Renal cortical epithelial cell (primary cell): ENCODE data around the gene EME1. TPM values are rescaled to one million over a fixed set of nuclear protein-coding genes. Genes with fewer than 3 reads are reported as not detected.

Experiments
- DNase-seq: peaks from one replicate; pipeline ENCODE4 v3.0.0-alpha.2; 2011; ENCODE audit warnings: low read depth
- total RNA-seq: library from RNA; depleted of rRNA; stranded (reverse); fragments of >200 nt; gene quantifications from 2 replicates; pipeline ENCODE4 v1.2.3, GENCODE V29; 2014

Gene EME1
- total RNA-seq, 1 donor from 2014 or later = 0.55 TPM

DNA sequence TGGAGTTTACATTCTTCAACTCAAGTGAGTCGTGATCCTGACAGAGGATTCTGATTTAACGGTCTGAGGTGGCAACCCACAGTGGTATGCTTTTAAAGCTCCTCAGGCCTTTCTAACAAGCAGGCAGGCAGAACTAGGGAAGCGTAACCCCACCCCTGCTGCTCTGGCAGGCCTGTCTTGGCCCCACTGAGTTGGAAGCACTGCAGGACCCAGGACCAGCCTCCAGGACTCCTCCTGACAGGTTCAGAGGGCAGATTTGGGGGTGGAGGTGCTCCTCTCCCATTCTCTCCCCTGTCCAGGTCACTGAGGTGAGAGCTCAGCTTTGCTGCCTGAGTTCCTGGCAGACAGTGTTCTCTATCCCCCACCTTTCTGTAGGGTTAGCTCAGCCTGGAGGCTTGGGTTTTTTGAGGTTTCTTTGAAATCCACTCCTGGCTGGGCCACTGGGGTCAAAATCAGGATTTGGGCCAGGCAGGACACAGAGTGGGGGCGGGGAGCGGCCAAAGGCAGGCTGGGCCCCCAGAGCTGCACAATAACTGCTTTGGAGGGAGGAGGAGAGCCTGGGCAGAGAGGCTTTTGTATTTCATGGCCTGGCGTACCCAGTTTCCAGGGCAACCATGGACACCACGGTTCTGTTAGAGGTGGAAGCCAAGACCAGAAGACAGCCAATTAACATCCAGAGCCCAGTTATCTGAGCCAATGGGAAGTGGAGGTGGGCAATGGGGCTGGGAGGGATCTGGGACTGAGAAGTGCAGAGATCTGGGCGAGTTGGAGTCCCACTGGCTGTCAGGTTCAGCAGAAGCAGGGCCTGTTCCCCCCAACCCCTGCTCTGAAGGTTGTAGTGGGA is 9.6 kb upstream of the EME1 start:
- no peak for DNase-seq

GRCh38 chr17:50364061-50364458 is 9.0 kb upstream of the EME1 start:
- no peak for DNase-seq

- DNase-seq = no peak
Observed at GRCh38 chr17:50364715-50365114, 8.3 kb upstream of the EME1 start.

GRCh38 chr17:50365165-50365564 is 7.9 kb upstream of the EME1 start:
- DNase-seq = no peak

GRCh38 chr17:50365649-50366393 is 7.2 kb upstream of the EME1 start:
- DNase-seq = no peak

GRCh38 chr17:50367401-50367800 is 5.6 kb upstream of the EME1 start:
- DNase-seq = no peak

DNA sequence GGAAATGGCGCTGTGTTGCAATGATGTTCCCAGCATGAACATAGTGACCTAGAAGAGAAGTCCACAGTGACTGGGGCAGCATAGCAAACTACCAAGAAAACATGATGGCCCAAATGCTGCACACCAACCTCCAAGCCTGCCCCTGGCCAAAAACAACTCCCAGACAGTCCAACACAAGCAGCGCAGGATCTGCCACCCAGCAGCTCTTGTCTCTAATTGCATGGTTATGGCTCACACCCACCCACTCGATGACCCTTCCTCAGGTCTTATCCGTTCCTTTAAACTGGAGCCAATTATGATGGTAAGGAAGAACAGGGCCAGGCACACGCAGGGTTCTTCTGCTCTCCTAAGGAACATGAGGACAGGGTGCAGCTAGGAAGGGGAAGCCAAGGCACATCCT is 3.0 kb upstream of the EME1 start:
- DNase-seq = no peak

GRCh38 chr17:50371526-50371925 is 1.5 kb upstream of the EME1 start:
- DNase-seq = no peak

DNA sequence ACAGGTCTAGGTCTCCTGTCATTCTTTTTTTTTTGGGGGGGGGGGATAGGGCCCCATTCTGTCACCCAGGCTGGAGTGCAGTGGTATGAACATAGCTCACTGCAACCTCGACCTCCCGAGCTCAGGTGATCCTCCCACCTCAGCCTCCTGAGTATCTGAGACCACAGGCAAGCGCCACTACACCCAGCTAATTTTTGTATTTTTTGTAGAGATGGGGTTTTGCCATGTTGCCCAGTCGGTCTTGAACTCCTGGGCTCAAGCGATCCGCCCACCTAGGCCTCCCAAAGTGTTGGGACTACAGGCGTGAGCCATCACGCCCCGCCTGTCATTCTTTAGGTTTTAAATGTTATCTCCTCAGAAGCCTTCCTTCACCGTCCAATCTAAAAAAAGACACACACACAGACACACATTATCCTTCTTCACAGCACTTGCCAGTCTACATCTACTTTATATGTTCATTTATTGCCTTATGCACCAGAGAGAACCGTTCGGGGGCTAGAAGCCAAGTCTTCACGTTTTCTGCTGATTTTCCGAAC is 739 bp upstream of the EME1 start:
- no peak for DNase-seq

GRCh38 chr17:50373705-50374104 is 676 bp downstream of the EME1 start:
- no peak for DNase-seq

DNA sequence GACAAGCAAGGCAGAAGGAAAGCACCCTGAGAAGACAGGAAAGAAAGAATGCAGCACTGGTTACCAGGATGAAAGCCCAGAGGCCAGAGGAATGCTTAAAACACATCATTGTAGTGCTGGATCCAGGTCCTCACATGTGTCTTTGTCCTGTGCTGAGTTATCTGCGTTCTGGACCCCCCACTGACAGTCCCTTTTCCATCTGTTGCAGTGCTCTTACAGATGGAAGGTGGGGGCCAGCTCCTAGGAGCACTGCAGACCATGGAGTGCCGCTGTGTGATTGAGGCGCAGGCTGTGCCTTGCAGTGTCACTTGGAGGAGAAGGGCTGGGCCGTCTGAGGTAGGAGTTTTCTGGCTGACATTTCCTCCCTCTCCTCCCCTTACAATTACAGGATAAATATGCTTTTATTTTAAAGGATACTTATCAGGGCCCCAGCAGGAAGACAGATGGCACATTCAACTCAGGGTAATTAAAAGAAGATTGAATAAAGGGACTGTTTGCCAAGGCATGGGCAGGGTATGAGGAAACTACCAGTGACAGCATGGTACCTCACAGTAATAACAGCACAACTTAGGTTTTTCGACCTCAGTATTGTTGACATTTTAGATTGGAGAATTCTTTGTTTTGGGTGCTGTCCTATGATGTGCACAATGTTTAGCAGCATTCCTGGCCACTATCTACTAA is 3.0 kb downstream of the EME1 start:
- DNase-seq = no peak

DNA sequence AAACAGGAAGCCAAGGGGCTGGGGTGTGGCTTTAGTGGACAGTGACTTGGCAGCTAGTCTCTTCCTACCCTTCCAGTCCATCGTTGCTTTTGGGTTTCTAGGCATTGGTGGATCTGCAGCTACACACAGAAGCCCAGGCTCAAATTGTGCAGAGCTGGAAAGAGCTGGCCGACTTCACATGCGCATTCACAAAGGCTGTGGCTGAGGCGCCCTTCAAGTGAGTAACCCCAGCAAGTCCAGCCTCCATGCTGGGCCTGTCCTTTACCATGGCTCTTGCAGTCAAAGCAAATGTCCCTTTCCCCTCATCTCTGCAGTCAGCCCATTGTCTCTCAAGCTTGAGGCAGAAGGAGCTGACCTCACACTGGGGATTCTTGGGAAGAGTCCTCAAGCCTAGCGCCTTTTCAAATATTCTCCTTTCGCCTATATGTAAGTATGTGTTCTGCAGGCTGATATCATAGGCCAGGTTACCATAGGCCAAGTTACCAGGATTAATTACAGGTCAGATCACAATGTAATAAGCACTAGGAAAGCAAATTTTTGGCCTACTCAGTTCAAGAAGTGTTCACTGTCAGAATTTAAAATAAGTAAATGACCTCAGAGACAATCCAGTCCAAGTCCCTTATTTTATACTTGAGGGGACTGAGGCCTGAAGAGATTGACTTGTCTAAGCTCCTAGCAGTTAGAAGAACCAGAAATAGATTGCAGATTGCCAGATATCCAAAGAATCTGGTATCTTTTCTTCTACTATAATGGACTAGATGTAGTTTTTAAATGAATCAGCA is 6.5 kb downstream of the EME1 start:
- DNase-seq = no peak

DNA sequence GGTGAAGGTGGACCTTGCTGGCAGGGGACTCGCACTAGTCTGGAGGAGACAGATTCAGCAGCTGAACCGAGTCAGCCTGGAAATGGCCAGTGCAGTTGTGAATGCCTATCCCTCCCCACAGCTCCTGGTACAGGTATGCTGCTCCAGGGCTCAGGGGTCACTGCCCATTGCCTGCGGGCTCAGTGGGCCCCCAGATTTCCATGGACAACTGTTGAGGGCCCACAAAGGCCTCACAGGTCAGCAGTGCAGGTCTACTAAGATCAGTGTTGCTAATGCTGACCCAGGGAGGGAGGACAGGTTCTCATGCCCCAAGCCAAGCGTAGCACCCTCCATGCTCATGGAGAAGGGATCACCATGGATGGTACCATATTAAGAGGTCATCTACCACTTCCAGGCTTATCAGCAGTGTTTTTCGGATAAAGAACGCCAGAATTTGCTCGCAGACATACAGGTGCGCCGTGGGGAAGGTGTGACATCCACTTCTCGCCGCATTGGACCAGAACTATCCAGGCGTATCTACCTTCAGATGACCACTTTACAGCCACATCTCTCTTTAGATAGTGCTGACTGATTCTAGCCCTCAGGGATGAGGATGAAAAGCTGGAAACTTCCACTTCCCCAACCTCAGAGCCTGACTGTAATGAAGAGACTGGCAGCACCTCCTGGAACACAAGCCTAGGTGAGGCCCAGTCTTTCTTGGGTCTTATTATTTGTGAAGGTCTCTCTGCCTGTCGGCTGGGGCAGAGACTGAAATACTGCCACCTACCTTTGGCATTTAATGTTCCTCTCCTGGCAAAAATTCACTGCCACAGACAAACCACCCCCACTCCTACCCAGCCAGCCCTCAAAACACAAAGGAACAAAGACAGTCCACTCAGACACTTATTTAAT is 7.6 kb downstream of the EME1 start:
- no peak for DNase-seq

DNA sequence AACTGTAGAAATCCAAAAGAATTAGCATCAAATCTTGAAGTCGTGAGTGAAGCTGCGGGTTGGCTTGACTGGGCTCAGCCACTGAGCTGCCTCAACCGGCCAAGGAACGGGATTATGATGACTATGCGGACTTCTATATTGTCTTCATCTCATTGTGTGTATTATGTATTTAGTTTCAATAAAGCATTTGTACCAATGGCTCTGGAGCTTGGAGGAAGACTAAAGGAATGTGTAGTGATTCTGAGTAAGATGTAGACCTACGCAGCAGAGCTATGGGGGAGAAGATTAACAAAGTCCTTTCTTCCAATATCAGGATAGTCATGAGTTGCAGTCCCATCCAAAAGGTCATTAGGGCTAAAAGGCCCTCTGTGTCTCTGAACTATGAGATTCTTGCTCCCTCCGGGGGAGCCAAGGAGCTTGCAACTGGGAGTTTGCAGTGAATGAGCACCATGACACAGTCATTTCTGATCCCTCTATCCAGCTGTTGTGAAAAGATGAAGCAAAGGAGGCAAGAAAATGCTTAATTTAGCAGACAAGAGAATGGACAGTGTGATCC is 8.3 kb downstream of the EME1 start:
- DNase-seq = no peak

DNA sequence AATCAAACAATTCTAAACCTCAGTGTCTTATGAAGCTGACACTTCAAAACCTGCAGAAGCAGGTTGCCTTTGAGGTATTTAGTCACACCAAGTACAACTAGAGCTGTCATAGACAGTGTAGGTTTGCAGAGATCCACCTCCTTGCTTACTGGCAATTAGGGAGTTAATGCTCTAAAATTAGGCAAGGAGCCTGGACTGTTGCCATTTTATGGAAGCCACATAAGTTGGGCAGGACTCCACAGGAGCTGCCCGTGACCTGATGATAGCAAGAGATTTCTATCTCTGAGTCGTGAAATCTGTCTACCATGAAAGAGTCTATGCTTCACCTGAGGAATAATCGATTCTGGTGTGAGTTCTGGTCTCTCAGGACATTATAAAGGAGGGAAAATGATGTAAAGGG is 8.9 kb downstream of the EME1 start:
- no peak for DNase-seq

DNA sequence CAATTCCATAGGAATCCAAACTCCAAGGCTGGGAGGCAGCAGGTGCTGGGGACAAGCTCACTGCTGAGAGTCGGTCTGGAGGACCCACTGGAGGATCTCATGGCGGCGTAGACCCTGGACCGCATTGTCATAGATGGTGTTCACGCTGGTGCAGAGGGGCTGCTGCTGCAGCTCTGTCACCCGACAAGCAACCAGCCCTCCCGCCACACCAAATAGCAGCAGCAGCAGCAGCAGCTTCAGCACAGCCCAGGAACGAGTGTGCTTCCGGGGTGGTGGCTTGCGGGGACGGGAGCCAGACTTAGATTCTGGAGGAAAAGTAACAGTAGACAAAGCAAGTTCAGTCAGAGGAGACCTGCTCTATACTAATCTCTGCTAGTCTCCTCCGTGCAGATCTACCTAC is 9.9 kb downstream of the EME1 start:
- no peak for DNase-seq

GRCh38 chr17:50386510-50386909 is 13.5 kb downstream of the EME1 start:
- no peak for DNase-seq

DNA sequence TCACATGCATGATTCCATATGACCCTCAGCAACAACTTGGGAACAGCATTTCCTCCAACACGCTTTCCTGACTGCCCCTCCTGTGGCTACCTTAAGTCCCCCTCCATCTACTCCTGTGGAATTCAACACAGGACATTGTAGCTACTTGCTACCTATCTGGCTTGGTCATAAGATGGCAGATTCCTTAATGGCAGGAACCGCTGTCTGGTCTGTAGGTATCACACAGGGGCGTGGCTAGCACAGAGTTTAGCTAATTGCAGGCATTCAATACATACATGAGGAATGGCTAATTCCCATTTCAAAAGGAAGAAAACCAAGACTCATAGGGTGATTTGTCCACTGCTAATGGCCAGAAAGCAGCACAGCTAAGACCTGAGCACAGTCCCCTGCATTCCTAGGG is 15.7 kb downstream of the EME1 start:
- no peak for DNase-seq

DNA sequence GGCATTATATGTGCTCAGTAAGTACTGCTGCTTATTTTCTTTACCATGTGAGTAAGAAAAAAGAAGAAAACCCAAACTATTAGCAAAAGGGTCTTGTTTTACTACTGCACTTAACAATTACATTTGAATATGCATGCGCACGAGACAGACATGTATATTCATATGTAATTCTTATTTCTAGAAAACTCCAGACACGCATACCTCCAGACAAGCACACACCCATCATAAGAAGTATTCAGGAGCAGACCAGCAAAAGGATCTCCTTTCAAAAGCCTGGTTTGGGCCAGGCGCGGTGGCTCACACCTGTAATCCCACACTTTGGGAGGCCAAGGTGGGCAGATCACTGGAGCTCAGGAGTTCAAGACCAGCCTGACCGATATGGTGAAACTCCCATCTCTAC is 16.5 kb downstream of the EME1 start:
- DNase-seq = no peak

- no peak for DNase-seq
Observed at GRCh38 chr17:50392621-50393020, 19.6 kb downstream of the EME1 start.
